Measurements from ENCODE around the gene KCNIP4. TPM values are rescaled to one million over a fixed set of nuclear protein-coding genes. Genes with fewer than 3 reads are reported as not detected.
"Not testable (repeated sequence)": the region's sequence is repeated elsewhere in the genome, so short reads cannot be mapped to it uniquely, and the experiment has no call there.

Gene KCNIP4
- total RNA-seq, 4 donors from 2014 or later: 0.19 to 0.50 (median 0.34) TPM; not detected in 1

- WGBS: 51% methylated on average over 2 of the region's 2 CpGs
- intact Hi-C loops (cut with DNase I): no loop called here
- no peaks in the 10 kb centered on the region for H3K27me3 ChIP-seq
- H3K4me1 ChIP-seq: no peaks in the 10 kb centered on the region
- no peak for DNase-seq (ENCODE audit: extremely low spot score)
- no peak overlapping the region for H3K27ac ChIP-seq (replicated peaks in 1 of 4)
- no peaks in the 10 kb centered on the region for H3K36me3 ChIP-seq
- no peaks in the 10 kb centered on the region for H3K9me3 ChIP-seq
- TF ChIP-seq POLR2AphosphoS5 (IDR thresholded peaks at IDR 0.05) (no peak), EP300 (IDR thresholded peaks at IDR 0.05) (no peak), POLR2A (IDR thresholded peaks at IDR 0.05; ENCODE audit: low read depth) (no peak)
- TF ChIP-seq, protein P1, sequence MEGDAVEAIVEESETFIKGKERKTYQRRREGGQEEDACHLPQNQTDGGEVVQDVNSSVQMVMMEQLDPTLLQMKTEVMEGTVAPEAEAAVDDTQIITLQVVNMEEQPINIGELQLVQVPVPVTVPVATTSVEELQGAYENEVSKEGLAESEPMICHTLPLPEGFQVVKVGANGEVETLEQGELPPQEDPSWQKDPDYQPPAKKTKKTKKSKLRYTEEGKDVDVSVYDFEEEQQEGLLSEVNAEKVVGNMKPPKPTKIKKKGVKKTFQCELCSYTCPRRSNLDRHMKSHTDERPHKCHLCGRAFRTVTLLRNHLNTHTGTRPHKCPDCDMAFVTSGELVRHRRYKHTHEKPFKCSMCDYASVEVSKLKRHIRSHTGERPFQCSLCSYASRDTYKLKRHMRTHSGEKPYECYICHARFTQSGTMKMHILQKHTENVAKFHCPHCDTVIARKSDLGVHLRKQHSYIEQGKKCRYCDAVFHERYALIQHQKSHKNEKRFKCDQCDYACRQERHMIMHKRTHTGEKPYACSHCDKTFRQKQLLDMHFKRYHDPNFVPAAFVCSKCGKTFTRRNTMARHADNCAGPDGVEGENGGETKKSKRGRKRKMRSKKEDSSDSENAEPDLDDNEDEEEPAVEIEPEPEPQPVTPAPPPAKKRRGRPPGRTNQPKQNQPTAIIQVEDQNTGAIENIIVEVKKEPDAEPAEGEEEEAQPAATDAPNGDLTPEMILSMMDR (IDR thresholded peaks at IDR 0.05): no peak
- no peak overlapping the region for H3K4me3 ChIP-seq
Measured at GRCh38 chr4:21367567-21367966, 581.0 kb downstream of the KCNIP4 start.

GRCh38 chr4:21366840-21367239 lies 581.7 kb downstream of the KCNIP4 start:
- no peak overlapping the region for H3K4me3 ChIP-seq
- H3K27me3 ChIP-seq: no peaks in the 10 kb centered on the region
- no peaks in the 10 kb centered on the region for H3K4me1 ChIP-seq
- no peak for DNase-seq (ENCODE audit: extremely low spot score)
- H3K36me3 ChIP-seq: no peaks in the 10 kb centered on the region
- TF ChIP-seq POLR2A (IDR thresholded peaks at IDR 0.05; ENCODE audit: low read depth) (no peak), POLR2AphosphoS5 (IDR thresholded peaks at IDR 0.05) (no peak), EP300 (IDR thresholded peaks at IDR 0.05) (no peak)
- TF ChIP-seq, protein P1 (IDR thresholded peaks at IDR 0.05): no peak
- no peak overlapping the region for H3K27ac ChIP-seq (replicated peaks in 1 of 4)
- WGBS: 75% methylated on average over 1 of the region's 1 CpG
- H3K9me3 ChIP-seq: no peaks in the 10 kb centered on the region
- intact Hi-C loops (cut with DNase I): no loop called here

DNA sequence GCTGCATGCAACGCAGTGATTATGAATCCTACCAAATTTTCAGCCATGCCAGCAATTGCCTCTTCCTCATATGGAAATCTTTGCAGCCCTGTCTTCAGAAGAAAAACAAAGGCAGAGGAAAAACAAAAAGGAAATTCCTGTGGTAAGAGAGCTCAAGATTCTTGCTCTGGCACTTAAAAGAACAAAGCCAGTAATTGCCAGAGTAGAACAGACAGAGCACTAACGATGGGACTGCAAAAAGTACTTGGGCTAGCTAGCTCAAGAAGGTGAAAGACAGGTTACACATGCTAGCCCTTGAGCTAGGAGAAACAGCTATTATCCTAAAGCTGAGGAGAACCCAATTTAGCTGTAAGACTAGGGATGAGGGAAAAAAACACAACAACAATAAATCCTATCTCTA lies 582.3 kb downstream of the KCNIP4 start:
- Histone ChIP-seq H3K4me3 (no peak overlapping the region), H3K27ac (replicated peaks in 1 of 4) (no peak overlapping the region), H3K36me3 (no peaks in the 10 kb centered on the region), H3K9me3 (no peaks in the 10 kb centered on the region), H3K4me1 (no peaks in the 10 kb centered on the region), H3K27me3 (no peaks in the 10 kb centered on the region)
- DNase-seq (ENCODE audit: extremely low spot score): no peak
- no peak for TF ChIP-seq EP300 (IDR thresholded peaks at IDR 0.05)
- TF ChIP-seq, protein P1 (IDR thresholded peaks at IDR 0.05): no peak
- no peak for TF ChIP-seq POLR2A (IDR thresholded peaks at IDR 0.05; ENCODE audit: low read depth)
- 30% methylated on average over 2 of the region's 2 CpGs for WGBS
- intact Hi-C loops (cut with DNase I): no loop called here

DNA sequence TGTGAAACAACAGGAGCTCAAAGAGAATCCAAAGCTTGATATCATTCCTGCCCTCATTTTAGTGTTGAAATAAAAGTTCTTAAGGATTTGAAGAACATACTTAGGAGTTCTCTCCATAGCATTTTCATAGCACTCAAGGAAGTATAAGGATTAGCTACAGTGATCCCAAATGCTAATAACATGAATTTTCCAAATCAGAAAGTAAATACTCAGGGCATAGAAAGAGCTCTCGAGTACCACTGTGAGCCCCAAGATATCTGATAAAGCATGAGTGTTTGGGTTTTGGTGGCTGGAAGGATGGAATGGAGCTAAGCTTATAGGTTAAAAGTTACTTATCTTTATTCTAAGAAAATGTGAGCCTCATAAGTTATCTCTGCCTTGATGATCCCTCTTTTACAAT lies 584.9 kb downstream of the KCNIP4 start:
- H3K27me3 ChIP-seq: no peaks in the 10 kb centered on the region
- H3K4me3 ChIP-seq: no peak overlapping the region
- H3K27ac ChIP-seq (replicated peaks in 1 of 4): no peak overlapping the region
- no peaks in the 10 kb centered on the region for H3K9me3 ChIP-seq
- no peak for TF ChIP-seq POLR2AphosphoS5 (IDR thresholded peaks at IDR 0.05)
- no peak for TF ChIP-seq POLR2A (IDR thresholded peaks at IDR 0.05; ENCODE audit: low read depth)
- TF ChIP-seq, protein P1 (IDR thresholded peaks at IDR 0.05): no peak
- TF ChIP-seq EP300 (IDR thresholded peaks at IDR 0.05): no peak
- no peak for DNase-seq (ENCODE audit: extremely low spot score)
- 88% methylated on average over 1 of the region's 1 CpG for WGBS
- no peaks in the 10 kb centered on the region for H3K36me3 ChIP-seq
- no peaks in the 10 kb centered on the region for H3K4me1 ChIP-seq
- intact Hi-C loops (cut with DNase I): no loop called here

- H3K27ac ChIP-seq (replicated peaks in 1 of 4); H3K4me1 ChIP-seq; H3K27me3 ChIP-seq; H3K36me3 ChIP-seq; intact Hi-C loops (cut with DNase I); H3K4me3 ChIP-seq; DNase-seq (ENCODE audit: extremely low spot score): not testable (repeated sequence)
- WGBS: 100% methylated on average over 2 of the region's 4 CpGs
- H3K9me3 ChIP-seq: peaks cover 0 to 17% (median 4%) of the 10 kb centered on the region in 4 donors
Measured at GRCh38 chr4:21352354-21352753, 596.2 kb downstream of the KCNIP4 start.

Measured in esophagus muscularis mucosa (tissue), 4 donors.